Subcutaneous adipose tissue (tissue), 4 donors: ENCODE measurements around the gene SORBS2. TPM values are rescaled to one million over a fixed set of nuclear protein-coding genes. Genes with fewer than 3 reads are reported as not detected.

Source experiments
- CTCF ChIP-seq: fragments of 450-650 bp; IDR thresholded peaks from one replicate; pipeline ENCODE4 v1.5.1; 2016; ENCODE audit warnings: low read depth, mild to moderate bottlenecking, control low read depth, antibody characterized with exemption, moderate library complexity
- total RNA-seq, 4 donors: library from RNA; depleted of rRNA; stranded (reverse); fragments of >200 nt; gene quantifications; one replicate each; pipeline ENCODE4 v1.1.0, GENCODE V29; 2016

The SORBS2 gene
- total RNA-seq, 4 donors from 2014 or later = 6.8 to 59.0 (median 32.0) TPM

GRCh38 chr4:185709802-185710486 is 102.0 kb downstream of the SORBS2 start:
- TF ChIP-seq CTCF = no peak

DNA sequence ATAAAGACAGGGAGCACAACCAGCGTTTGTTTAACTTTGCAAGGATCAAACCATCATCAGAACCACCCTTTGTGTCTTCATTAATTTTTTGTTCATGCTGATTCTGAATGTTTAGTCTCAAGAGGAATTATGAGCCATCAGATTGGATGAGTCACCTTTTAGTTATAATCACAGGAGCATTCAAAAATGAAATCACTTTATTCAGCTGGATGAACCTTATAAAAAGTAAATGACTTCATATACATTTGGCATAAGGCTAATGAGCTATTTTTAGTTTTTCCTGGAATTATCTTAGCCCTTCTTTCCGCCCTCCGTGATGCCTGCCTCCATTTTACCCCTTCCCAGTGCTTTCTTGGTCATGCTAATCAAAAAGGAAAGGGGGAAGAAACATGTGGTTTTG is 103.6 kb downstream of the SORBS2 start:
- no peak for TF ChIP-seq CTCF

- no peak for TF ChIP-seq CTCF
These were observed 109.8 kb downstream of the SORBS2 start for GRCh38 chr4:185702147-185702663.

- TF ChIP-seq CTCF = no peak
These were observed 111.4 kb downstream of the SORBS2 start for GRCh38 chr4:185700630-185701029.

DNA sequence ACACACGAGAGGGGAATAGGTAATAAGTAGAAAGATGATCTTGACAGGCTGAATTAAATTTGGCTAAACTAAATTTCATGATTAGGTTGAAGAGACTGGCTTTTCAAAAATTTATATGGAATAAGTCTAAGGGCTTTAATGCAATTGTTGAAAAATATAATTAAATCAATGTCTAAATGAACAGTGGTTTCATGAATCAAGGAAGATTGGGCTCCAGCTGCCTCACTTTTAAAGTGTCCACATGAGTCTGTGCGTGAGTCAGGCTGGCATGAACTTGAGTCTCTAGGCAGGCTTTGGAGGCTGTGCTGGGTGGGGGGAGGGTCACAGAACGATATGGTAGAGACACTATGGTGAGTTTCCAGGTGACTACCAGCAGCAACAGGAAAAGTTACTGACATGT is 111.9 kb downstream of the SORBS2 start:
- no peak for TF ChIP-seq CTCF

DNA sequence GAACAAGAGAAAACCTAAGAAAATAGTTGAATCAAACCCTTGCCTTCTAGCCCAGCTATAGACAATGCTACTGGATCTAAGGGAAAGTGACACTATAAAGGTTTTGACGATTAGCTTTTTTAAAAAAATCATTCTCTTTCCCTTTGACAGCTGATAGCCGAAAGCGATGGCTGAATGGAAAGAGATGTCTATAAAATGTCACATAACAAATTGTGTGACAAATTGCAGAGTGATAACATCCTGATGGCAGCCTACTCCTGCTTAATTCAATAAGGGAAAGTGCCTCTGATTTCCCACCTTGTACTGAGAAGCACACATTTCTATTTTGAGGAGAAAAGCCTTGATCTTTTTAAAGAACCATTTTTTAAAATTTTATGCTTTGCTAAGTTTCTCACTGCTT is 114.5 kb downstream of the SORBS2 start:
- no peak for TF ChIP-seq CTCF

GRCh38 chr4:185695743-185696142 is 116.3 kb downstream of the SORBS2 start:
- no peak for TF ChIP-seq CTCF
